Esophagus squamous epithelium (tissue), 5 donors: ENCODE results near the gene SLC27A5. TPM values are rescaled to one million over a fixed set of nuclear protein-coding genes. Genes with fewer than 3 reads are reported as not detected.

Source experiments
- DNase-seq: peaks from one replicate; lab custom pipeline; 2025; lab: John Stamatoyannopoulos, UW
- H3K27ac ChIP-seq, 4 donors: fragments of 200-600 bp; sonication (generic); one replicate each; pipeline ENCODE4 v1.5.1; 2016 to 2019; ENCODE audit warnings: mild to moderate bottlenecking in 1 of 4
- H3K27me3 ChIP-seq, 4 donors: fragments of 200-600 bp; sonication (generic); 1 replicate in 3 of 4; 2 replicates in 1 of 4; pipeline versions ENCODE4 v1.5.1 to v1.6.0; 2017 to 2021; ENCODE audit warnings: antibody characterized with exemption in 1 of 4
- H3K36me3 ChIP-seq, 3 donors: fragments of 200-600 bp; sonication (generic); one replicate each; pipeline ENCODE4 v1.5.1; 2016 to 2019
- H3K4me1 ChIP-seq, 3 donors: fragments of 200-600 bp; sonication (generic); one replicate each; pipeline ENCODE4 v1.5.1; 2017 to 2019
- H3K4me3 ChIP-seq, 4 donors: fragments of 200-600 bp; sonication (generic); 1 replicate in 3 of 4; 2 replicates in 1 of 4; pipeline ENCODE4 v1.5.1; 2016 to 2019; ENCODE audit warnings: mild to moderate bottlenecking in 2 of 4, moderate library complexity in 1 of 4
- H3K9me3 ChIP-seq, 3 donors: fragments of 200-600 bp; sonication (generic); one replicate each; pipeline ENCODE4 v1.5.1; 2016 to 2019
- POLR2A ChIP-seq, 4 donors: fragments of 450-650 bp; IDR thresholded peaks; one replicate each; pipeline ENCODE4 v1.6.1; 2017; ENCODE audit warnings: antibody characterized with exemption in 4 of 4, mild to moderate bottlenecking in 4 of 4, moderate library complexity in 3 of 4
- WGBS, 2 donors: methylation state at CpG; one replicate each; pipeline ENCODE4 v1.1.5; 2018; 5-methylcytosine and 5-hydroxymethylcytosine counted together
- intact Hi-C: fragments of 100-400 bp; cut with DNase I; formaldehyde crosslinking; loops from one replicate; pipeline ENCODE4 v1.15.0; 2022
- total RNA-seq, 4 donors: library from RNA; depleted of rRNA; stranded (reverse); fragments of >200 nt; gene quantifications; one replicate each; pipeline ENCODE4 v1.1.0, GENCODE V29; 2016
- TF ChIP-seq, protein P1 (sequence below), 6 experiments: fragments of 450-650 bp in 4 of 6; fragments of 200-600 bp in 2 of 6; sonication (generic) in 2 of 6; IDR thresholded peaks; one replicate each; pipeline ENCODE4 v1.5.1; 2016 to 2019; ENCODE audit warnings: antibody characterized with exemption in 6 of 6, mild to moderate bottlenecking in 4 of 6, moderate library complexity in 4 of 6
- donor health status: DM: yes; HTN: yes; CAD: no.

SLC27A5 gene
- total RNA-seq, 4 donors from 2014 or later: 1.9 to 5.3 (median 2.6) TPM

DNA sequence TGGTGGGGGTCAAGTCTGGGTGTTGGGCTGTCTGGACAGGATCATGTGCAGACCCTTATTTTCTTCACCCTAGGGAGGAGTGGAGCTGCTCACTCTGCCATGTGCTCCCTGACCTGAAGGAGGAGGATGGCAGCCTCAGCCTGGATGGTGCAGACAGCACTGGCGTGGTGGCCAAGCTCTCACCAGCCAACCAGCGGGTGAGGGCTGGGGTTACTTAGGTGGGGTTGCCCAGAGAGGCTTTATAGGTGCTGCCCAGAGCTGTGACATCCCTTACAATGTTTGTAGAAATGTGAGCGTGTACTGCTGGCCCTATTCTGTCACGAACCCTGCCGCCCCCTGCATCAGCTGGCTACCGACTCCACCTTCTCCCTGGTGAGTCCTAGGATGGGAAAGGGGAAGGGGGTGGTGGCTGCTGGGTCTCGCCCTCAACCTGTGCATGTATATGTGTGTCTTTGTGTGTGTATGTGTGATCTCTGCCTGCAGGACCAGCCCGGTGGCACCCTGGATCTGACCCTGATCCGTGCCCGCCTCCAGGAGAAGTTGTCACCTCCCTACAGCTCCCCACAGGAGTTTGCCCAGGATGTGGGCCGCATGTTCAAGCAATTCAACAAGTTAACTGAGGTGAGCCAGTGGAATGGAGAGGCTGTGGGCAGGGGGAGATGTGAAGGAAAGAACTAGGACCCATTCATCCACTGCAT lies 38.0 kb upstream of the SLC27A5 start:
- WGBS, 2 donors: 80 to 82% methylated on average over 2 to 5 of the region's 11 CpGs

DNA sequence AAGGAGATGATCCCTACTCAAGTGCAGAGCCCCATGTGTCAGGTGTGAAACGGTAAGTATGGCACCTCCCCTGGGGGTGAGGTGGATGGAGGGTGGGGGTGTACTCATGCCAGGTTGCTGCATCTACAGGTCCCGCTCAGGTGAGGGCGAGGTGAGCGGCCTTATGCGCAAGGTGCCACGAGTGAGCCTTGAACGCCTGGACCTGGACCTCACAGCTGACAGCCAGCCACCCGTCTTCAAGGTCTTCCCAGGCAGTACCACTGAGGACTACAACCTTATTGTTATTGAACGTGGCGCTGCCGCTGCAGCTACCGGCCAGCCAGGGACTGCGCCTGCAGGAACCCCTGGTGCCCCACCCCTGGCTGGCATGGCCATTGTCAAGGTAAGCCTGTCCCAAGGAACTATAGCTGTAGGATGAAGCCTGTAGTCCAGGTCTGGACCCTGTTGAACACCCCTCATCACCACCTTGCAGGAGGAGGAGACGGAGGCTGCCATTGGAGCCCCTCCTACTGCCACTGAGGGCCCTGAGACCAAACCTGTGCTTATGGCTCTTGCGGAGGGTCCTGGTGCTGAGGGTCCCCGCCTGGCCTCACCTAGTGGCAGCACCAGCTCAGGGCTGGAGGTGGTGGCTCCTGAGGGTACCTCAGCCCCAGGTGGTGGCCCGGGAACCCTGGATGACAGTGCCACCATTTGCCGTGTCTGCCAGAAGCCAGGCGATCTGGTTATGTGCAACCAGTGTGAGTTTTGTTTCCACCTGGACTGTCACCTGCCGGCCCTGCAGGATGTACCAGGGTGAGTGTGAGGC lies 37.3 kb upstream of the SLC27A5 start:
- Histone ChIP-seq H3K4me3 (no peak overlapping the region), H3K36me3 (peaks cover 41 to 87% (median 55%) of the 10 kb centered on the region in 3 donors), H3K27me3 (no peaks in the 10 kb centered on the region), H3K4me1 (peaks cover 25 to 54% (median 30%) of the 10 kb centered on the region in 3 donors), H3K27ac (no peak overlapping the region), H3K9me3 (no peaks in the 10 kb centered on the region)
- TF ChIP-seq, protein P1, sequence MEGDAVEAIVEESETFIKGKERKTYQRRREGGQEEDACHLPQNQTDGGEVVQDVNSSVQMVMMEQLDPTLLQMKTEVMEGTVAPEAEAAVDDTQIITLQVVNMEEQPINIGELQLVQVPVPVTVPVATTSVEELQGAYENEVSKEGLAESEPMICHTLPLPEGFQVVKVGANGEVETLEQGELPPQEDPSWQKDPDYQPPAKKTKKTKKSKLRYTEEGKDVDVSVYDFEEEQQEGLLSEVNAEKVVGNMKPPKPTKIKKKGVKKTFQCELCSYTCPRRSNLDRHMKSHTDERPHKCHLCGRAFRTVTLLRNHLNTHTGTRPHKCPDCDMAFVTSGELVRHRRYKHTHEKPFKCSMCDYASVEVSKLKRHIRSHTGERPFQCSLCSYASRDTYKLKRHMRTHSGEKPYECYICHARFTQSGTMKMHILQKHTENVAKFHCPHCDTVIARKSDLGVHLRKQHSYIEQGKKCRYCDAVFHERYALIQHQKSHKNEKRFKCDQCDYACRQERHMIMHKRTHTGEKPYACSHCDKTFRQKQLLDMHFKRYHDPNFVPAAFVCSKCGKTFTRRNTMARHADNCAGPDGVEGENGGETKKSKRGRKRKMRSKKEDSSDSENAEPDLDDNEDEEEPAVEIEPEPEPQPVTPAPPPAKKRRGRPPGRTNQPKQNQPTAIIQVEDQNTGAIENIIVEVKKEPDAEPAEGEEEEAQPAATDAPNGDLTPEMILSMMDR (IDR thresholded peaks at IDR 0.05): no peak
- no peak for TF ChIP-seq POLR2A (IDR thresholded peaks at IDR 0.05)
- 80 to 94% methylated on average over 1 to 6 of the region's 20 CpGs for WGBS, 2 donors
- intact Hi-C loops: no loop called here
- no peak for DNase-seq

More for the DNA sequence above, 38.0 kb upstream of the SLC27A5 start:
- H3K27ac ChIP-seq: no peak overlapping the region
- intact Hi-C loops: no loop called here
- DNase-seq: no peak
- no peak overlapping the region for H3K4me3 ChIP-seq
- H3K27me3 ChIP-seq: no peaks in the 10 kb centered on the region
- H3K4me1 ChIP-seq: peaks cover 31 to 58% (median 32%) of the 10 kb centered on the region in 3 donors
- TF ChIP-seq, protein P1 (IDR thresholded peaks at IDR 0.05): no peak
- TF ChIP-seq POLR2A (IDR thresholded peaks at IDR 0.05): no peak
- H3K9me3 ChIP-seq: no peaks in the 10 kb centered on the region
- peaks cover 41 to 87% (median 55%) of the 10 kb centered on the region in 3 donors for H3K36me3 ChIP-seq

DNA sequence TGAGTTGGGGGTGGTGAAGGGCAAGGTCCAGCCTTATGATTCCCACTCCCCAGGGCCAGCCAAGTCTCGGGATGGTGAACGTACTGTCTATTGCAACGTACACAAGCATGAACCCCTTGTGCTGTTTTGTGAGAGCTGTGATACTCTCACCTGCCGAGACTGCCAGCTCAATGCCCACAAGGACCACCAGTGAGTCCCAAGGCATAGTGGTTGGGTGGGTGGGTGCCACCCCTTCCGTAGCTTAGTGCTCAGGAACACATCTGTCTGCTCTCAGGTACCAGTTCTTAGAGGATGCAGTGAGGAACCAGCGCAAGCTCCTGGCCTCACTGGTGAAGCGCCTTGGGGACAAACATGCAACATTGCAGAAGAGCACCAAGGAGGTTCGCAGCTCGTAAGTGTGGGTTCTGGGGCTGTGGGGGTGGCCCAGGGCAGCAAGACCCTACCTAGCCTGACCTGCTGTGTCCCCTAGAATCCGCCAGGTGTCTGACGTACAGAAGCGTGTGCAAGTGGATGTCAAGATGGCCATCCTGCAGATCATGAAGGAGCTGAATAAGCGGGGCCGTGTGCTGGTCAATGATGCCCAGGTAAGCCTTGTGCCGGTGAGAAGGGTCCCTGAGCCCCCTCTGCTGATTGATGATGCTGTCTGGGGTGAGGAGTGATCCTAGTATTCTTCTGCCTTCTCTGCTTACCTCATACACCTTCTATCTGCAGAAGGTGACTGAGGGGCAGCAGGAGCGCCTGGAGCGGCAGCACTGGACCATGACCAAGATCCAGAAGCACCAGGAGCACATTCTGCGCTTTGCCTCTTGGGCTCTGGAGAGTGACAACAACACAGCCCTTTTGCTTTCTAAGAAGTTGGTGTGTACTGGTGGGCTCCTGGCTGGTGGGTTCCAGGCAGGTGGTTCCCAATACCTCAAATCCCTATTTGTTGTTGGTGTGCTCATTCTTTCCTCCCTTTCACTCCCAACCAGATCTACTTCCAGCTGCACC lies 35.8 kb upstream of the SLC27A5 start:
- no peak for DNase-seq
- peaks cover 24 to 49% (median 29%) of the 10 kb centered on the region in 3 donors for H3K4me1 ChIP-seq
- TF ChIP-seq, protein P1 (IDR thresholded peaks at IDR 0.05): no peak
- TF ChIP-seq POLR2A (IDR thresholded peaks at IDR 0.05): no peak
- 87 to 94% methylated on average over 7 to 10 of the region's 18 CpGs for WGBS, 2 donors
- H3K27ac ChIP-seq: no peak overlapping the region
- intact Hi-C loops: no loop called here
- no peaks in the 10 kb centered on the region for H3K9me3 ChIP-seq
- H3K4me3 ChIP-seq: no peak overlapping the region
- no peaks in the 10 kb centered on the region for H3K27me3 ChIP-seq
- H3K36me3 ChIP-seq: peaks cover 41 to 74% (median 55%) of the 10 kb centered on the region in 3 donors

DNA sequence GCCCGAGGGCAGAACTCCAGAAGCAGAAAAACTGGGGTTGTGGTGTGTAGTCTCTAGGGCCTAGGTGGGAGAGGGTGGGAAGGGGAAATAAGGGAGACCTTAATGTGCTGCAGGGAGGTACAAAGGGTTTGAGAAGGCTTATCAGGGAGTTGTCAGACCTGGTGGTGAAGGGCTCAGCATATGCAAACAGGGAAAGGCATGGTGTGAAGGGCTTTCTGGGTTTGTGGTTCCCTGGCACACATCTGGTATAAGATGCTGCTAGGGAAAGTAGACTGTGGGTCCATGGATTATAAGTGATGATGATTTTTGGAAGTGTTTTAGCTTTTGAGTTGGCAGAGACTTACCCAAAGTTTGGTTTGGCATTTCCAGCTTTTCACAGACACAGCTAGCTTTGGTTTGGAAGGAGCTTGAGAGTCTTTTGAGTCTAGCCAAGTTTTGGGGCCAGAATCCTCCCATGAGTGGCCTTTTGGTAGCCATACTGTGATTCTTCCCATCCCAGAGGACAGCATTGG lies 34.3 kb upstream of the SLC27A5 start:
- Histone ChIP-seq H3K27ac (peak overlapping the region in 3 of 4 donors; percentile 93 to 98 (median 95)), H3K9me3 (no peaks in the 10 kb centered on the region), H3K4me1 (peaks cover 24 to 49% (median 29%) of the 10 kb centered on the region in 3 donors), H3K36me3 (peaks cover 39 to 59% (median 40%) of the 10 kb centered on the region in 3 donors), H3K4me3 (peak overlapping the region; percentile 64 to 98 (median 80)), H3K27me3 (peaks cover 0 to 5% (median 0%) of the 10 kb centered on the region in 4 donors)
- DNase-seq: no peak
- intact Hi-C loops: no loop called here
- 0 to 18% methylated on average over 1 of the region's 1 CpG for WGBS, 2 donors
- TF ChIP-seq, protein P1 (IDR thresholded peaks at IDR 0.05): no peak
- TF ChIP-seq POLR2A (IDR thresholded peaks at IDR 0.05): no peak
